AG04450 (cell line): ENCODE results near the gene TUBGCP2. TPM values are rescaled to one million over a fixed set of nuclear protein-coding genes. Genes with fewer than 3 reads are reported as not detected.

Experiments
- CTCF ChIA-PET: fragments of 300-600, 350-600 bp; formaldehyde crosslinking; extraction: SDS; loops from one replicate; lab custom pipeline; 2022; ENCODE audit warnings: antibody characterized with exemption, inconsistent platforms; lab: Charles Lee
- POLR2A ChIA-PET: fragments of 350-600 bp; formaldehyde crosslinking; extraction: SDS; loops from one replicate; lab custom pipeline; 2021; ENCODE audit warnings: antibody characterized with exemption, inconsistent platforms; lab: Yijun Ruan, JAX
- DNase-seq: peaks from one replicate; pipeline ENCODE4 v3.0.0-alpha.2; 2011; ENCODE audit warnings: low read depth, low spot score
- H3K27ac ChIP-seq: one replicate; pipeline ENCODE4 v1.5.1; 2012; ENCODE audit warnings: low read depth, low read length, control low read depth
- H3K27me3 ChIP-seq: one replicate; pipeline ENCODE4 v1.6.0; 2012; ENCODE audit warnings: low read length; ENCODE audit not compliant: control insufficient read depth, insufficient read depth
- H3K4me3 ChIP-seq: 2 replicates; pipeline ENCODE4 v1.5.1; 2011; ENCODE audit warnings: mild to moderate bottlenecking, low read depth, low read length, control low read depth
- H3K9me3 ChIP-seq: 2 replicates; pipeline ENCODE4 v1.5.1; 2012; ENCODE audit warnings: low read length; ENCODE audit not compliant: control insufficient read depth, insufficient read depth
- CTCF ChIP-seq: IDR thresholded peaks from 2 replicates; pipeline ENCODE4 v1.5.1; 2011; ENCODE audit warnings: low read depth, low read length, control low read depth, inconsistent platforms
- polyA plus RNA-seq: library from polyadenylated mRNA; depleted of rRNA; stranded (reverse); fragments of >200 nt; gene quantifications from 2 replicates; pipeline ENCODE4 v1.2.3, GENCODE V29; 2011; rRNA removed
- small RNA-seq: library from RNA; depleted of rRNA; stranded (forward); fragments of <200 nt; gene quantifications from one replicate; pipeline ENCODE3, GENCODE V24; 2012; ENCODE audit warnings: low read depth; ENCODE audit not compliant: insufficient read length

TUBGCP2 gene
- polyA plus RNA-seq, 1 experiment, result 40.0 TPM

- no peak for DNase-seq
- CTCF ChIA-PET, result no interaction called here
- TF ChIP-seq CTCF, result no peak
- no peak within 1 kb of the TSS for H3K4me3 ChIP-seq
- H3K27ac ChIP-seq, result no peak within 1 kb of the TSS
- H3K27me3 ChIP-seq, result peaks cover 43% of the 10 kb centered on the region
- peaks cover 4% of the 10 kb centered on the region; the same call in 1 of the 2 replicates for H3K9me3 ChIP-seq
- POLR2A ChIA-PET, result no interaction called here
Measured at GRCh38 chr10:133230044-133230361, 78.7 kb downstream of the TUBGCP2 start, which contains the start of gene UTF1. UTF1 (plus strand) TSS chr10:133230217; CDS start chr10:133230289, 72 bp downstream.

GRCh38 chr10:133229265-133230043, 79.2 kb downstream of the TUBGCP2 start:
- DNase-seq, result no peak
- Histone ChIP-seq H3K4me3 (no peak overlapping the region), H3K27me3 (peaks cover 44% of the 10 kb centered on the region), H3K27ac (no peak overlapping the region), H3K9me3 (peaks cover 4% of the 10 kb centered on the region; the same call in 1 of the 2 replicates)
- ChIA-PET POLR2A (no interaction called here), CTCF (no interaction called here)
- no peak for TF ChIP-seq CTCF

Small RNA genes lying within 50 kb of the gene (small RNA-seq; reads per million reads assigned to genes)
- gene BANF1P2, result not detected

Other genes starting within 250 kb of the TUBGCP2 start
- not detected in 2 replicates for gene ADGRA1, start 220.9 kb downstream of the TUBGCP2 start, polyA plus RNA-seq
- gene KNDC1, start 148.7 kb downstream of the TUBGCP2 start, polyA plus RNA-seq, result 0.46 and 0.56 TPM in 2 replicates
- not detected in 2 replicates for gene UTF1, start 78.7 kb downstream of the TUBGCP2 start, polyA plus RNA-seq
- not detected in 2 replicates for gene VENTX, start 71.0 kb downstream of the TUBGCP2 start, polyA plus RNA-seq
- gene ADAM8, start 32.0 kb downstream of the TUBGCP2 start, polyA plus RNA-seq, result 0.25 and 0.36 TPM in 2 replicates
- 21.6 and 31.3 TPM in 2 replicates for gene ZNF511, start within 50 bp of the TUBGCP2 start, polyA plus RNA-seq
- gene CALY, start 28.0 kb upstream of the TUBGCP2 start, polyA plus RNA-seq, result 0.16 and 0.41 TPM in 2 replicates
- gene PRAP1, start 38.5 kb upstream of the TUBGCP2 start, polyA plus RNA-seq, result not detected in 2 replicates
- 17.8 and 24.3 TPM in 2 replicates for gene FUOM, start 49.1 kb upstream of the TUBGCP2 start, polyA plus RNA-seq
- gene ECHS1, start 64.5 kb upstream of the TUBGCP2 start, polyA plus RNA-seq, result 56.6 and 60.9 TPM in 2 replicates
- 3.0 and 3.1 TPM in 2 replicates for gene PAOX, start 70.4 kb upstream of the TUBGCP2 start, polyA plus RNA-seq
- gene MTG1, start 85.3 kb upstream of the TUBGCP2 start, polyA plus RNA-seq, result 36.1 and 40.2 TPM in 2 replicates
- 1.1 and 1.2 TPM in 2 replicates for gene SPRN, start 115.8 kb upstream of the TUBGCP2 start, polyA plus RNA-seq
- gene SCART1, start 145.1 kb upstream of the TUBGCP2 start, polyA plus RNA-seq, result 0.67 and 0.96 TPM in 2 replicates
- gene CYP2E1, start 218.5 kb upstream of the TUBGCP2 start, polyA plus RNA-seq, result 1.1 and 1.3 TPM in 2 replicates